HG02610 (cell line): ENCODE data around the gene IL6.
"Not testable (repeated sequence)": the region's sequence is repeated elsewhere in the genome, so short reads cannot be mapped to it uniquely, and the experiment has no call there.

Experiments
- ATAC-seq: cut with Tn5 transposase; IDR thresholded peaks from one replicate; pipeline ENCODE4 v1.9.1; 2021; ENCODE audit warnings: mild to moderate bottlenecking, moderate library complexity; ENCODE audit not compliant: unreplicated experiment

The IL6 gene

GRCh38 chr7:22779730-22780323, 52.8 kb downstream of the IL6 start:
- not testable (repeated sequence) for ATAC-seq

- no peak for ATAC-seq
Measured at GRCh38 chr7:22781230-22781711, 54.3 kb downstream of the IL6 start.
